C4-2B (cell line): Measurements from ENCODE around the gene CIDEA.

Source experiments
- ZFX ChIP-seq: fragments of 450-650 bp; IDR thresholded peaks from 2 replicates; pipeline ENCODE4 v1.6.1; 2017
- TF ChIP-seq, protein P1 (sequence below): fragments of 450-650 bp; conservative IDR thresholded peaks from 2 replicates; pipeline ENCODE4 v1.5.1; 2017; ENCODE audit warnings: mild to moderate bottlenecking

DNA sequence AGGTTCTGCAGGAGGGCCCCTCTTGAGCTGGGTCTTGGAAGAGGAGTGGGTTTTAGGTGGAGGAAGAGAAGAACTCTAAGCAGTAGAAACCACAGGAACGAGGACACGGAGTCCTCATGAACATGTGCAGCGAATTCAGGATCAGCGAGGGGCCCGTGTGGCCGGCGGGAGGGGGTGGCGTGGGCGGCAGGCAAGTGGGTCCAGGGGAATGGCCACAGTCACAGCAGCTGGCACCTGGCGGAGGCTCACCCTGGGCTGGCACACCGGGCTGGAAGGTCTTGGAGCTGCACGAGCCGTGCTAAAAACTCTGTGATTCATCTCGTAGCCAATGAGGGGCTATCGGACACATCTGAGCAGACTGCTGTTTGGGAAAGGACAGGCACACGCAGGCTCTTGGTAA is 18.0 kb upstream of the CIDEA start:
- TF ChIP-seq, protein P1, sequence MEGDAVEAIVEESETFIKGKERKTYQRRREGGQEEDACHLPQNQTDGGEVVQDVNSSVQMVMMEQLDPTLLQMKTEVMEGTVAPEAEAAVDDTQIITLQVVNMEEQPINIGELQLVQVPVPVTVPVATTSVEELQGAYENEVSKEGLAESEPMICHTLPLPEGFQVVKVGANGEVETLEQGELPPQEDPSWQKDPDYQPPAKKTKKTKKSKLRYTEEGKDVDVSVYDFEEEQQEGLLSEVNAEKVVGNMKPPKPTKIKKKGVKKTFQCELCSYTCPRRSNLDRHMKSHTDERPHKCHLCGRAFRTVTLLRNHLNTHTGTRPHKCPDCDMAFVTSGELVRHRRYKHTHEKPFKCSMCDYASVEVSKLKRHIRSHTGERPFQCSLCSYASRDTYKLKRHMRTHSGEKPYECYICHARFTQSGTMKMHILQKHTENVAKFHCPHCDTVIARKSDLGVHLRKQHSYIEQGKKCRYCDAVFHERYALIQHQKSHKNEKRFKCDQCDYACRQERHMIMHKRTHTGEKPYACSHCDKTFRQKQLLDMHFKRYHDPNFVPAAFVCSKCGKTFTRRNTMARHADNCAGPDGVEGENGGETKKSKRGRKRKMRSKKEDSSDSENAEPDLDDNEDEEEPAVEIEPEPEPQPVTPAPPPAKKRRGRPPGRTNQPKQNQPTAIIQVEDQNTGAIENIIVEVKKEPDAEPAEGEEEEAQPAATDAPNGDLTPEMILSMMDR, result no peak
- TF ChIP-seq ZFX, result no peak
